ENCODE measurements around the gene ZNF652.

GRCh38 chr17:49244839-49245238 is 117.2 kb downstream of the ZNF652 start:
- TF ChIP-seq, protein P1, sequence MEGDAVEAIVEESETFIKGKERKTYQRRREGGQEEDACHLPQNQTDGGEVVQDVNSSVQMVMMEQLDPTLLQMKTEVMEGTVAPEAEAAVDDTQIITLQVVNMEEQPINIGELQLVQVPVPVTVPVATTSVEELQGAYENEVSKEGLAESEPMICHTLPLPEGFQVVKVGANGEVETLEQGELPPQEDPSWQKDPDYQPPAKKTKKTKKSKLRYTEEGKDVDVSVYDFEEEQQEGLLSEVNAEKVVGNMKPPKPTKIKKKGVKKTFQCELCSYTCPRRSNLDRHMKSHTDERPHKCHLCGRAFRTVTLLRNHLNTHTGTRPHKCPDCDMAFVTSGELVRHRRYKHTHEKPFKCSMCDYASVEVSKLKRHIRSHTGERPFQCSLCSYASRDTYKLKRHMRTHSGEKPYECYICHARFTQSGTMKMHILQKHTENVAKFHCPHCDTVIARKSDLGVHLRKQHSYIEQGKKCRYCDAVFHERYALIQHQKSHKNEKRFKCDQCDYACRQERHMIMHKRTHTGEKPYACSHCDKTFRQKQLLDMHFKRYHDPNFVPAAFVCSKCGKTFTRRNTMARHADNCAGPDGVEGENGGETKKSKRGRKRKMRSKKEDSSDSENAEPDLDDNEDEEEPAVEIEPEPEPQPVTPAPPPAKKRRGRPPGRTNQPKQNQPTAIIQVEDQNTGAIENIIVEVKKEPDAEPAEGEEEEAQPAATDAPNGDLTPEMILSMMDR (IDR thresholded peaks at IDR 0.05) = no peak
- TF ChIP-seq POLR2AphosphoS5 (IDR thresholded peaks at IDR 0.05) = no peak
